HL-60/S4 treated with retinoic acid at 250 ng/mL for 4 days and 3 days (cell line): Measurements from ENCODE around the gene SAT2.
"Not testable (repeated sequence)": the region's sequence is repeated elsewhere in the genome, so short reads cannot be mapped to it uniquely, and the experiment has no call there.

Experiments
- in situ Hi-C: fragments of 300-500 bp; cut with MboI; formaldehyde crosslinking; loops from 2 replicates; pipeline ENCODE4 v1.7.0; 2022; ENCODE audit warnings: low sequenced_read_pairs

Gene SAT2

DNA sequence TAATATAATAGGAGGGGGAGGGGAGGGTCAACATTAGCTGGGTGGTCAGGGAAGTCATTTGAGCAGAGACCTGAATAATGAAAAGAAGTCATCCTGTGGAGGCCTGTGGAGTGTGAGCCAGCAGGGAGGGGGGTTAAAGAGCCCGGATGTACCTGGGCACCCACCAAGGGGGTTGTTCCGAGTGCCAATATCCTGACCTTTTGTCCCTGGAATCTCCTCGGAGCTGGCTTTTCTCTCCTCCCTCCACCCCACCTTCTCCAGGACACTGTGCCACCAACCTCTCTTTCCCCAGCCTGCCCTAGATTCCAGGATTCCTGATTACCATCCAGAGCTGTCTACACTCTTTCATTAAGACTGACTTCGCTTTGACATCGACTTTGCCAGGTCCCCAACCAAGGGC, 8.5 kb upstream of the SAT2 start:
- in situ Hi-C loops, result no loop called here

GRCh38 chr17:7634384-7634783, 6.8 kb upstream of the SAT2 start:
- in situ Hi-C loops, result no loop called here

- in situ Hi-C loops, result no loop called here
Measured at GRCh38 chr17:7633093-7633492, 5.5 kb upstream of the SAT2 start.

DNA sequence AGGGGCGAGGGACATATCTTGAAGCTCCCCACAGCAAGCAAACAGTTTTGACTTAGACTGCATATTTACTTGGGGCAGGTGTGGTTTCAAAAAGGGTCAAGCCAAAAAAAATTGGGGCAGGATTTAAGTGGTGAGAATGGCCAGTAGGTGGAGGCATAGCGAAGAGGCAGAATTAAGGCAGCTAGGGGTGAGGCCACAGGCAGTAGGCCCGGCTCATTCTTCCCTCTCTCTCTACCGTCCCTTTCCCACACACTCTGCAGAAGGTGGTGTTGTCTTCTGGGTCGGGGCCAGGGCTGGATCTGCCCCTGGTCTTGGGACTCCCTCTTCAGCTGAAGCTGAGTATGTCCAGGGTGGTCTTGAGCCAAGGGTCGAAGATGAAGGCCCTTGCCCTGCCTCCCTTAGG, 4.9 kb upstream of the SAT2 start:
- in situ Hi-C loops, result no loop called here

DNA sequence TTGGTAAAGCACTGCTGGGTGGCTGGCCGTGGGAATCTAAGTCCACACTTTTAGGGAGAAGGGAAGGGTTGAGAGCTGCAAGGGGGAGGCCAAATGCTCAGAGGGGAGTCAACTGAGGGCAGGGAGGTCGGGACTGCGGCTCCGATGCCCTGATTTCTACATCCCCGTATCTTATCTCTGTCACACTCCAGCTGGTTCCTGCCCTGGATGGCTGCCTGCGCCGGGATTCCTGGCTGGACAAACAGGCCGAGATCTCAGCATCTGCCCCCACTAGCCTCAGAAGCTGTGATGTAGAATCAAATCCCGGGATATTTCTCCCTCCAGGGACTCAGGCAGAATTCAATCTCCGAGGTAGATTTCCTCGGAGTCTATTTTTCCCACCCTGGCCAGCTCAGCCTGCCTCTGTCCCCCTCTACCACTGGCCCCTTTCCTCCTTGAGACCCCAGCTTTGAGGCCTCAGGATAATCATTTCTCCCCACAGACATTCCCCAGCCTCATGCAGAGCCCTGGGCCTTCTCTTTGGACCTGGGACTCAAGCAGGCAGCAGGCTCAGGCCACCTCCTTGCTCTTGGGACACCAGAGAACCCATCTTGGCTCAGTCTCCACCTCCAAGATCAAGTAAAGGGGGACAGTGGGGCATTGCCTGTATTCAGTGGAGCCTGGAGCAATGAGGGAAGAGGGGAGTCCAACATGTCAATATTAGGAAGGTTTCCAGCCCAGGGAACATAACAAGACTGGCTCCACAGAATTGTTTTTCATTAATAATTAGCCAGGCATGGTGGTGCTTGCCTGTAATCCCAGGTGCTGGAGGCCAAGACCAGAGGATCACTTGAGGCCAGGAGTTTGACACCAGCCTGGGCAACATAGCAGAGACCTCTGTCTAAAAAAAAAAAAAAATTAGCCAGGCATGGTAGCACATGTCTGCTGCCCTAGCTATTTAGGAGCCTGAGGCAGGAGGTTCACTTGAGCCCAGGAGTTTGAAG, 4.1 kb upstream of the SAT2 start:
- in situ Hi-C loops, result no loop called here

- in situ Hi-C loops, result no loop called here
Measured at GRCh38 chr17:7629939-7630571, 2.4 kb upstream of the SAT2 start, which contains the start of gene SHBG. Gene SHBG, plus strand, starts transcription at chr17:7630135. Its CDS starts 38 bp downstream, at chr17:7630173.

- in situ Hi-C loops, result no loop called here
Measured at GRCh38 chr17:7626956-7627249, 718 bp downstream of the SAT2 start.

- in situ Hi-C loops, result no loop called here
Measured at GRCh38 chr17:7626307-7626706, 1.3 kb downstream of the SAT2 start.

DNA sequence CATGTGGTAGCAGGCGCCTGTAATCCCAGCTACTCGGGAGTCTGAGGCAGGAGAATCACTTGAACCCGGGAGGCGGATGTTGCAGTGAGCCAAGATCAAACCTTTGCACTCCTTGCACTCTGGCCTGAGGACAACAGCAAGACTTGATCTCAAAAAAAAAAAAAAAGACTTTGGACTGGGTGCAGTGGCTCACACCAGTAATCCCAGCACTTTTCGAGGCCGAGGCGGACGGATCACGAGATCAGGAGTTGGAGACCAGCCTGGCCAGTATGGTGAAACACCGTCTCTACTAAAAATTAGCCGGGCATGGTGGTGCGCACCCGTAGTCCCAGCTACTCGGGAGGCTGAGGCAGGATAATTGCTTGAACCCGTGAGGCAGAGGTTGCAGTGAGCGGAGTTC, 1.9 kb downstream of the SAT2 start:
- in situ Hi-C loops, result not testable (repeated sequence)

DNA sequence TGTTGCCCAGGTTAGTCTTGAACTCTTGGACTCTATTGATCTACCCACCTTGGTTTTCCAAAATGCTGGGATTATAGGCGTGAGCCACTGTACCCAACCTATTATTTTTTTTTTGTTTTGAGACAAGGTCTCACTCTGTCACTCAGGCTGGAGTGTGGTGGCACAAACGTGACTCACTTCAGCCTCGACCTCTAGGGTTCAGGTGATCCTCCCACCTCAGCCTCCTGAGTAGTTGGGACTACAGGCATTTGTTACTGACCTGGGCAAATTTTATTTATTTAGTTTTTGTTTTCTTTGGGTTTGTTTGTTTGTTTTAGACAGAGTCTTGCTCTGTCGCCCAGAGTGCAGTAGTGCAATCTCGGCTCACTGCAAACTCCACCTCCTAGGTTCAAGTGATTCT, 4.0 kb downstream of the SAT2 start:
- in situ Hi-C loops, result no loop called here

- in situ Hi-C loops, result no loop called here
Measured at GRCh38 chr17:7620835-7621234, 6.8 kb downstream of the SAT2 start.

GRCh38 chr17:7618608-7619007, 9.0 kb downstream of the SAT2 start:
- in situ Hi-C loops, result no loop called here

GRCh38 chr17:7615265-7615747, 12.3 kb downstream of the SAT2 start:
- in situ Hi-C loops, result no loop called here

DNA sequence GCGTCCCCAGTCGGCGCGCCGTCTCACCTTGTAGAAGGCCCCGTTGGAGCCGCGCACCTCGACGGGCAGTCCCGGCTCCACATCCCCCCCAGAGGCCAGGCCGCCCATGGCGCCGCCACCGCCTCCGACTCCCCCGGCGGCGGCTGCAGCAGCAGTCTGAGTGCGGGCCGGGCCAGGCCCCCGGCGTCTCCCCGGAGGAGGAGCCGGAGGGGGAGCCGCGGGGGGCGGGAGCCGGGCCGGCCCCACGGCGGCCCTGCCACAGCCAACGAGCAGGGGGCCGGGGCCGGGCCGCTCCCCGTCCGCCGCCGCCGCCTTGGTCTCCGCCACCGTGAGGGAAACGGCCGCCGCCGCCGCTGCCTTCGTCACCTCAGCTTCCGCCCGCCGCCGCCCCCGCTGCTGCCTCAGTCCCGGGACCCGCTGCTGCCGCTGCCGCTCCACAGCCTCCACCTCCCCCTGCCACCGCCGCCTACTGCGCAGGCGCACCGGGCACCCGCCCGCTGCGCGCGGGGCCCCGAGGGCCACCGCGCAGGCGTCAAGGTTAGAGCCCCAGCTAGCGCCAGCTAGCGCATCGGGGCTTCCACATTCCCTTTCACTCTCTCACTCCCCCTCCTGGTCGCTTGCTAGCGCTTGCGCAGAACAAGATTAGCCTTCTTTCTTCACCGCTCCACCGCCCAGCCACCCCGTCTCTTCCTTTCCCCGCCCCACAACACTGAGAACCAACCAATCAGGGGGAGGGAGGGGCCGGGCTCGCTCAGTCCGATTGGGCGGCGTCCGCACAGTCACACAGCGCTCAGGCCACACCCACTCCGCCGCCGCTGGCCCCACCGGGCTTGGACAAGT, 13.0 kb downstream of the SAT2 start, which contains the start of gene FXR2:
Gene FXR2, minus strand, starts transcription at position 473 of the 840 bp plus-strand sequence. Its CDS starts 365 bp downstream, at position 108.
- in situ Hi-C loops, result no loop called here

- in situ Hi-C loops, result no loop called here
Measured at GRCh38 chr17:7613769-7614424, 13.7 kb downstream of the SAT2 start.

DNA sequence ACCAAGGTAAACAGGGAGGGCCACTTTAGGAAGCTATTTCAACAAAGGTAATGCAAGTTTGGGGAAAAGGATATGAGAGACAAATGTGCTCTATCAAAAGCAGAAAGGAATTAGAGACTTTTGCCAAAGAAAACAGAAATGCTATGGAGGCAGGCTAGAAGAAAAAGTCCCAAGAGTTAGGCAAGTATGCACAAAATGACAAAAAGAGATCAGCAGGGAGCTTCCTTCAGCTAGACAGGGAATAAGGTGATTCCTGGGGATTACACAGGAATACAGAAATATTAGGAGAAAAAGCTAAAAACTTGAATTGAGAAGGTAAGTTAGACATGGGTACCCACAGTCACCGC, 15.4 kb downstream of the SAT2 start:
- in situ Hi-C loops, result no loop called here

GRCh38 chr17:7611635-7612293, 15.9 kb downstream of the SAT2 start:
- in situ Hi-C loops, result no loop called here

- in situ Hi-C loops, result no loop called here
Measured at GRCh38 chr17:7610641-7611040, 17.0 kb downstream of the SAT2 start.

DNA sequence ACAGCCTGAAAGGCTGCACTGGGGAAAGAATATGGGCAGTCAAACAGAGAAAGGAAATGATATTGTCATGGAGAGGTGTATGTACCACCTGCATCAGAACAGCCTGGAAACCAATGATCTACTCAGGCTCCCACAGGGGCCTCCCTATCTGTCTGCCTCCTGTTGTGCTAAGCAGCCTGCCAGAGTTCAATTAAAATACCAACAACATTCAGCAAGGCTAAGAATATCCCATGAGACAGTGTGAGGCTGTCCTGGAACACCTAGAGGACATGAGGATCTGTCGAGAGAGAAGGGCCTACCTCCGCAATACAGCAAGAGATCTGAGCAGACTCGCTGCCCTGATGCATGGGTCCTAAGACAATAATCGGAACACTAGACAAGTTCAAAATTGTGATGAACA, 21.3 kb downstream of the SAT2 start:
- in situ Hi-C loops, result no loop called here

DNA sequence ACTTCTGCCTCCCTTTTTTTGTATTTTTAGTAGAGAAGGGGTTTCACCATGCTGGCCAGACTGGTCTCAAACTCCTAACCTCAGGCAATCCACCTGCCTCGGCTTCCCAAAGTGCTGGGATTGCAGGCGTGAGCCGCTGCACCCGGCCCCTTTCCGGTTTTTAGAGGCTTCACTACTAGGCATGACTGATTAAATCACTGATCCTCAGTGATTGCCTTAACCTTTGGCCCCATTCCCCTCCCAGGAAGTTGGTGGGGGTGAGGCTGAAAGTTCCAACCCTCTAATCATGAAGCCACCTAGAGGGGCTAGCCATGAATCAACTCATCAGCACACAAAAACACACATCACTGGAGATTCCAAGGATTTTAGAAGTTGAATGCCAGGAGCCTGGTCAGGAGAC, 30.1 kb downstream of the SAT2 start:
- in situ Hi-C loops, result not testable (repeated sequence)
